ENCODE data around the gene CLTB. TPM values are rescaled to one million over a fixed set of nuclear protein-coding genes. Genes with fewer than 3 reads are reported as not detected.

Gene CLTB
- total RNA-seq, 4 donors from 2014 or later: 183 to 233 (median 197) TPM

GRCh38 chr5:176401281-176402205 lies 14.8 kb downstream of the CLTB start:
- WGBS, 2 donors: 80 to 81% methylated on average over 22 of the region's 22 CpGs
- peaks cover 0 to 68% (median 7%) of the 10 kb centered on the region in 4 donors for H3K4me1 ChIP-seq
- H3K4me3 ChIP-seq: no peak overlapping the region
- H3K27ac ChIP-seq: peak overlapping the region; percentile 21 to 64 (median 26)
- peaks cover 0 to 46% (median 0%) of the 10 kb centered on the region in 3 donors for H3K36me3 ChIP-seq
- H3K9me3 ChIP-seq: no peaks in the 10 kb centered on the region
- no peaks in the 10 kb centered on the region for H3K27me3 ChIP-seq
- no peak for TF ChIP-seq CTCF (IDR thresholded peaks at IDR 0.05)
- no peak for TF ChIP-seq POLR2A (IDR thresholded peaks at IDR 0.05)
- TF ChIP-seq EP300 (IDR thresholded peaks at IDR 0.05): no peak
- no peak for DNase-seq (ENCODE audit: low spot score in 2 of 2)

- WGBS, 2 donors: 66 to 70% methylated on average over 17 of the region's 17 CpGs
- Histone ChIP-seq H3K9me3 (no peaks in the 10 kb centered on the region), H3K27me3 (no peaks in the 10 kb centered on the region), H3K4me3 (no peak overlapping the region), H3K4me1 (peaks cover 0 to 68% (median 7%) of the 10 kb centered on the region in 4 donors), H3K36me3 (peaks cover 0 to 46% (median 0%) of the 10 kb centered on the region in 3 donors), H3K27ac (peak overlapping the region in 3 of 4 donors; percentile 21 to 27 (median 25))
- TF ChIP-seq CTCF (IDR thresholded peaks at IDR 0.05) (no peak), POLR2A (IDR thresholded peaks at IDR 0.05) (no peak), EP300 (IDR thresholded peaks at IDR 0.05) (no peak)
- no peak for DNase-seq (ENCODE audit: low spot score in 2 of 2)
Observed at GRCh38 chr5:176400382-176401156, 15.8 kb downstream of the CLTB start.

GRCh38 chr5:176397736-176398420 lies 18.5 kb downstream of the CLTB start:
- H3K27ac ChIP-seq: no peak overlapping the region
- WGBS, 2 donors: 91 to 92% methylated on average over 18 of the region's 18 CpGs
- H3K9me3 ChIP-seq: no peaks in the 10 kb centered on the region
- H3K36me3 ChIP-seq: peaks cover 0 to 54% (median 0%) of the 10 kb centered on the region in 3 donors
- TF ChIP-seq POLR2A (IDR thresholded peaks at IDR 0.05) (no peak), CTCF (IDR thresholded peaks at IDR 0.05) (no peak), EP300 (IDR thresholded peaks at IDR 0.05) (no peak)
- no peak overlapping the region for H3K4me3 ChIP-seq
- H3K27me3 ChIP-seq: no peaks in the 10 kb centered on the region
- no peak for DNase-seq (ENCODE audit: low spot score in 2 of 2)
- peaks cover 0 to 54% (median 7%) of the 10 kb centered on the region in 4 donors for H3K4me1 ChIP-seq

GRCh38 chr5:176396330-176396729 lies 20.0 kb downstream of the CLTB start:
- 50 to 56% methylated on average over 6 of the region's 6 CpGs for WGBS, 2 donors
- Histone ChIP-seq H3K4me3 (no peak overlapping the region), H3K27me3 (no peaks in the 10 kb centered on the region), H3K27ac (peak overlapping the region in 2 of 4 donors; percentile 55 to 65), H3K36me3 (peaks cover 0 to 68% (median 0%) of the 10 kb centered on the region in 3 donors), H3K4me1 (peaks cover 0 to 39% (median 6%) of the 10 kb centered on the region in 4 donors), H3K9me3 (no peaks in the 10 kb centered on the region)
- TF ChIP-seq POLR2A (IDR thresholded peaks at IDR 0.05) (no peak), EP300 (IDR thresholded peaks at IDR 0.05) (no peak), CTCF (IDR thresholded peaks at IDR 0.05) (no peak)
- no peak for DNase-seq (ENCODE audit: low spot score in 2 of 2)

Data from tibial nerve (tissue), 4 donors.